NCI-H2227 (cell line): ENCODE results near the gene IL17REL.

Experiments used
- DNase-seq: peaks from one replicate; lab custom pipeline; 2025; ENCODE audit not compliant: unreplicated experiment; lab: John Stamatoyannopoulos, UW

Gene IL17REL

GRCh38 chr22:50046481-50047245 lies 34.1 kb upstream of the IL17REL start:
- DNase-seq: no peak

GRCh38 chr22:50046019-50046415 lies 33.5 kb upstream of the IL17REL start:
- DNase-seq: no peak

GRCh38 chr22:50045211-50046018 lies 32.9 kb upstream of the IL17REL start:
- no peak for DNase-seq

GRCh38 chr22:50044485-50045118 lies 32.0 kb upstream of the IL17REL start:
- no peak for DNase-seq

- DNase-seq: no peak
Measured at GRCh38 chr22:50041361-50042065, 28.9 kb upstream of the IL17REL start.

- DNase-seq: no peak
Measured at GRCh38 chr22:50040717-50041116, 28.2 kb upstream of the IL17REL start.

- no peak for DNase-seq
Measured at GRCh38 chr22:50039669-50040443, 27.3 kb upstream of the IL17REL start.

- DNase-seq: no peak
Measured at GRCh38 chr22:50035976-50036724, 23.6 kb upstream of the IL17REL start.

GRCh38 chr22:50035131-50035881 lies 22.7 kb upstream of the IL17REL start:
- DNase-seq: no peak

- DNase-seq: no peak
Measured at GRCh38 chr22:50034126-50035081, 21.8 kb upstream of the IL17REL start.

GRCh38 chr22:50032941-50033601 lies 20.5 kb upstream of the IL17REL start:
- DNase-seq: no peak

- DNase-seq: no peak
Measured at GRCh38 chr22:50032109-50032871, 19.7 kb upstream of the IL17REL start.

- no peak for DNase-seq
Measured at GRCh38 chr22:50031189-50032091, 18.9 kb upstream of the IL17REL start.

GRCh38 chr22:50030297-50031188 lies 18.0 kb upstream of the IL17REL start:
- DNase-seq: peak; percentile 85
